Adrenal gland (tissue), 12 donors: ENCODE results near the gene SLC9A9. TPM values are rescaled to one million over a fixed set of nuclear protein-coding genes. Genes with fewer than 3 reads are reported as not detected.
A peak's percentile ranks its signal among the peaks of the same experiment; 100 is the strongest.

Experiments
- DNase-seq, 7 donors: peaks; one replicate each; pipeline ENCODE4 v3.0.0-alpha.2; 2019 to 2020
- H3K27ac ChIP-seq, 5 donors: fragments of 200-600 bp; sonication (generic) in 4 of 5; 1 replicate in 3 of 5; 2 replicates in 2 of 5; pipeline versions ENCODE4 v1.5.1 to v1.8.0; 2016 to 2020; ENCODE audit warnings: mild to moderate bottlenecking in 1 of 5
- H3K27me3 ChIP-seq: fragments of 200-600 bp; 2 replicates; pipeline ENCODE4 v1.8.0; 2021
- H3K36me3 ChIP-seq, 2 donors: fragments of 200-600 bp; replicated peaks in 1 of 2; 1 replicate in 1 of 2; 2 replicates in 1 of 2; pipeline versions ENCODE4 v1.5.1 to v1.8.0; 2018 to 2022
- H3K4me1 ChIP-seq, 2 donors: fragments of 200-600 bp; replicated peaks in 1 of 2; 1 replicate in 1 of 2; 2 replicates in 1 of 2; pipeline versions ENCODE4 v1.5.1 to v1.8.0; 2018 to 2021
- H3K4me3 ChIP-seq, 4 donors: fragments of 200-600 bp; sonication (generic) in 3 of 4; one replicate each; pipeline ENCODE4 v1.5.1; 2016 to 2018
- H3K9me3 ChIP-seq, 3 donors: fragments of 200-600 bp; sonication (generic) in 1 of 3; replicated peaks in 1 of 3; 1 replicate in 2 of 3; 2 replicates in 1 of 3; pipeline versions ENCODE4 v1.5.1 to v1.8.0; 2016 to 2021
- CTCF ChIP-seq, 6 experiments: fragments of 450-650 bp in 4 of 6; fragments of 200-600 bp in 2 of 6; sonication (generic) in 1 of 6; IDR thresholded peaks; 1 replicate in 5 of 6; 2 replicates in 1 of 6; pipeline versions ENCODE4 v1.5.1 to v1.8.0; 2016 to 2021; ENCODE audit warnings: antibody characterized with exemption in 6 of 6, mild to moderate bottlenecking in 2 of 6, moderate library complexity in 1 of 6
- POLR2A ChIP-seq, 2 donors: fragments of 450-650 bp; IDR thresholded peaks; one replicate each; pipeline ENCODE4 v1.6.1; 2017; ENCODE audit warnings: antibody characterized with exemption in 2 of 2, mild to moderate bottlenecking in 2 of 2, moderate library complexity in 1 of 2
- WGBS, 4 donors: extraction: QIAGEN DNeasy Blood & Tissue Kit in 2 of 4; methylation state at CpG; one replicate each; pipeline versions ENCODE4 v1.1.5 to v1.1.7; 2013 to 2017; 5-methylcytosine and 5-hydroxymethylcytosine counted together
- intact Hi-C, 2 donors: fragments of 100-400 bp; cut with DNase I; formaldehyde crosslinking; loops; one replicate each; pipeline versions ENCODE4 v1.14.1 to v1.15.0; 2022 to 2023
- polyA plus RNA-seq, 3 donors: library from polyadenylated mRNA; stranded (reverse); fragments of 200-250 nt in 2 of 3; fragments of 350-450 nt in 1 of 3; fragmentation: Illumina TruSeq in 1 of 3; extraction: RNeasy Lipid Tissue Mini Kit (QIAGEN cat#74804) in 1 of 3; gene quantifications; one replicate each; pipeline ENCODE4 v1.2.3, GENCODE V29; 2013 to 2014
- total RNA-seq, 9 donors: library from RNA; depleted of rRNA in 4 of 9; stranded (reverse); fragments of >200 nt in 4 of 9; fragments of 120-200 nt in 1 of 9; fragmentation: NEBNext Ultra II Directional in 1 of 9; extraction: Animal tissue kit (Norgen Biotek cat#: 25700) in 1 of 9; gene quantifications; one replicate each; pipeline versions ENCODE4 v1.1.0 to v1.2.4, GENCODE V29; 2013 to 2023
- donor health status: healthy with polysubstance abuse.
- donor health status: Bipolar disorder and iron deficiency.
- donor health status: DM: yes; HTN: yes; CAD: no.
- donor health status: DM: no; HTN: no; CAD: no.
- donor health status: DM: no; HTN: no; CAD: no.
- donor health status: DM: yes; HTN: yes; CAD: no.

Gene SLC9A9
- total and polyA plus RNA-seq, 12 donors, result 4.2 to 23.7 (median 13.5) TPM

GRCh38 chr3:143771939-143772338, 76.3 kb downstream of the SLC9A9 start:
- WGBS, 4 donors, result 60 to 70% (median 68%) methylated on average over 5 of the region's 5 CpGs
- no peak for TF ChIP-seq CTCF (IDR thresholded peaks at IDR 0.05)
- no peak for TF ChIP-seq POLR2A (IDR thresholded peaks at IDR 0.05)
- Histone ChIP-seq H3K4me3 (no peak overlapping the region), H3K36me3 (no peaks in the 10 kb centered on the region), H3K27ac (no peak overlapping the region), H3K4me1 (peaks cover 5 to 27% of the 10 kb centered on the region in 2 donors), H3K27me3 (no peaks in the 10 kb centered on the region), H3K9me3 (no peaks in the 10 kb centered on the region)
- peak in 5 of 7 donors; percentile 18 to 33 (median 24) for DNase-seq
- intact Hi-C loops, result loop anchor here in 1 of 2 donors (5.0 kb wide), 1 partner anchor 175 kb away; no protein-coding TSS in a partner anchor

GRCh38 chr3:143771258-143771657, 77.0 kb downstream of the SLC9A9 start:
- DNase-seq, result no peak
- Histone ChIP-seq H3K4me1 (peaks cover 5 to 23% of the 10 kb centered on the region in 2 donors), H3K27me3 (no peaks in the 10 kb centered on the region), H3K36me3 (no peaks in the 10 kb centered on the region), H3K9me3 (no peaks in the 10 kb centered on the region), H3K4me3 (no peak overlapping the region), H3K27ac (no peak overlapping the region)
- 41 to 81% (median 73%) methylated on average over 3 of the region's 3 CpGs for WGBS, 4 donors
- no peak for TF ChIP-seq POLR2A (IDR thresholded peaks at IDR 0.05)
- TF ChIP-seq CTCF (IDR thresholded peaks at IDR 0.05), result no peak
- intact Hi-C loops, result loop anchor here in 1 of 2 donors (5.0 kb wide), 1 partner anchor 176 kb away; no protein-coding TSS in a partner anchor

- 56 to 71% (median 63%) methylated on average over 2 of the region's 2 CpGs for WGBS, 4 donors
- Histone ChIP-seq H3K27me3 (no peaks in the 10 kb centered on the region), H3K9me3 (no peaks in the 10 kb centered on the region), H3K4me1 (peaks cover 5 to 15% of the 10 kb centered on the region in 2 donors), H3K27ac (no peak overlapping the region), H3K36me3 (no peaks in the 10 kb centered on the region), H3K4me3 (no peak overlapping the region)
- no peak for TF ChIP-seq POLR2A (IDR thresholded peaks at IDR 0.05)
- no peak for DNase-seq
- intact Hi-C loops, result loop anchor here in 1 of 2 donors (5.0 kb wide), 1 partner anchor 177 kb away; no protein-coding TSS in a partner anchor
Measured at GRCh38 chr3:143770391-143770790, 77.9 kb downstream of the SLC9A9 start.

- DNase-seq, result no peak
- no peak overlapping the region for H3K27ac ChIP-seq
- H3K4me3 ChIP-seq, result no peak overlapping the region
- H3K27me3 ChIP-seq, result no peaks in the 10 kb centered on the region
- 31 to 48% (median 40%) methylated on average over 1 of the region's 1 CpG for WGBS, 4 donors
- H3K9me3 ChIP-seq, result no peaks in the 10 kb centered on the region
- H3K4me1 ChIP-seq, result peaks cover 5 to 15% of the 10 kb centered on the region in 2 donors
- H3K36me3 ChIP-seq, result no peaks in the 10 kb centered on the region
- TF ChIP-seq POLR2A (IDR thresholded peaks at IDR 0.05) (no peak), CTCF (IDR thresholded peaks at IDR 0.05) (no peak)
- intact Hi-C loops, result loop anchor here in 1 of 2 donors (5.0 kb wide), 1 partner anchor 178 kb away; no protein-coding TSS in a partner anchor
Measured at GRCh38 chr3:143769616-143770015, 78.7 kb downstream of the SLC9A9 start.

- Histone ChIP-seq H3K4me3 (no peak overlapping the region), H3K27ac (no peak overlapping the region), H3K9me3 (no peaks in the 10 kb centered on the region), H3K36me3 (no peaks in the 10 kb centered on the region), H3K4me1 (peaks cover 5 to 11% of the 10 kb centered on the region in 2 donors), H3K27me3 (no peaks in the 10 kb centered on the region)
- TF ChIP-seq POLR2A (IDR thresholded peaks at IDR 0.05) (no peak), CTCF (IDR thresholded peaks at IDR 0.05) (no peak)
- intact Hi-C loops, result no loop called here
- WGBS, 4 donors, result 88 to 100% (median 95%) methylated on average over 1 of the region's 1 CpG
- DNase-seq, result no peak
Measured at GRCh38 chr3:143764840-143765239, 83.4 kb downstream of the SLC9A9 start.
